HL-60 (cell line): ENCODE measurements around the gene HHLA2.

Experiments used
- CTCF ChIP-seq: IDR thresholded peaks from one replicate; pipeline ENCODE4 v1.5.1; 2011; ENCODE audit warnings: low read length, control low read depth, inconsistent platforms; ENCODE audit not compliant: insufficient read depth
- POLR2AphosphoS5 ChIP-seq: IDR thresholded peaks from 2 replicates; pipeline ENCODE4 v1.6.1; 2012; ENCODE audit warnings: low read depth

DNA sequence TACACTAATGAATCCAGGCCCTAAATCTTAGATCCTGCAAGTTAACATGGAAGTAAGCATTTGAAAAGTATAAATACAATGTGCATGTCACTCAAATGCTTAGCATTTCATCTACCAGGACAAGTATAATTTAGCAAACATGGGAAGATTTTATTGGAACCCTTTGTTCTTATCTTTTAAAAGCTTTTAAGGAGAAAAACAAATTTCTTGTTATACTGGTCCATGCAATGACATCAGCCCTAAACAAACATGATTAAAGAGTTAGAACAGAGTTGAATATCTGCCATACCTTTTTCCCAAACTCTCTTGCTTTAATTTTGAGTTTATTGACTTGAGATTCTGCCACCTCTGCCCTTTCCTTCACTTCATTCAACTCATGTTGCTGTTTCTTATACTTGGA, 87.0 kb downstream of the HHLA2 start:
- TF ChIP-seq CTCF: no peak
- TF ChIP-seq POLR2AphosphoS5: no peak
